Fibroblast of skin of left quadriceps (primary cell): ENCODE results near the gene DECR2.

Source experiments
- DNase-seq, 2 experiments: peaks; one replicate each; pipeline ENCODE4 v3.0.0-alpha.2; 2013; ENCODE audit warnings: low read depth in 2 of 2

DECR2 gene

DNA sequence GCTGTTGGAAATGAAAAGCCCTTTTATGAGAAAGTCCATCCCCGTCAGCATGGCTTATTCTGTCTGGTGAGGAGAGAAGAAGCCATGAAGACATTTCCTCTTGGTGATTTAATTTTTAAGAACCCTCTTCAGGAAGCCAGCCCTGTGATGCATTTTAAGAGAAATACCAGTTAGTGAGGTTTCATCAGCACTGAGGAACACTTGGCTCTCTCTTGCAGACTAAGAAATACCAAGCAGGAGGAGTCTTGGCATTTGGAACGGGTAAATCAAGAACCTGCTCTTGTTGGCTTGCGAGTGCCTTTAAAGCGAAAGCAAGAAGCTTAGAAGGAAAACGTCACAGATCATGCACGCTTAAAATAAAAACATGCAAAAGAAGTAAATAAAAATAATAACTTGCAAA is 41.3 kb downstream of the DECR2 start:
- no peak for DNase-seq

- no peak for DNase-seq
These were observed 42.3 kb downstream of the DECR2 start for GRCh38 chr16:444027-444426.

GRCh38 chr16:445566-445965 is 43.9 kb downstream of the DECR2 start:
- no peak for DNase-seq

DNA sequence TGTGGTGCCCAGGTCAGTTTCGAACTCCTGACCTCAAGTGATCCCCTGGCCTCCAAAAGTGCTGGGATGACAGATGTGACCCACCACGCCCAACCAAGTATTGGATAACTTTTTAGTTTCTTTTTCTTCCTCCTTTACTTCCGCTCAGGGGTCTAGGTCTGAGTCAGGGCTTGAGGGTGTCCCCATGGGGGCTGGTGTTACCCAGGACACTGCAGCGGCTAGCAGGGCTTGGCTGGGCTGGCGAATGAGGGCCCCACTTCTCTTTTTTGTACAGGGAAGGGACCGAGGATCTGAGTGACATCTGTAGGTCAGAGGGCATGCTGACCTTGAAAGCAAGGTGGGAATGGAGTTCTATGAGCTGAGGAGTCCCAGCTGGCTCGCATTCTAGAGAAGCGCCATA is 48.7 kb downstream of the DECR2 start:
- DNase-seq: no peak

DNA sequence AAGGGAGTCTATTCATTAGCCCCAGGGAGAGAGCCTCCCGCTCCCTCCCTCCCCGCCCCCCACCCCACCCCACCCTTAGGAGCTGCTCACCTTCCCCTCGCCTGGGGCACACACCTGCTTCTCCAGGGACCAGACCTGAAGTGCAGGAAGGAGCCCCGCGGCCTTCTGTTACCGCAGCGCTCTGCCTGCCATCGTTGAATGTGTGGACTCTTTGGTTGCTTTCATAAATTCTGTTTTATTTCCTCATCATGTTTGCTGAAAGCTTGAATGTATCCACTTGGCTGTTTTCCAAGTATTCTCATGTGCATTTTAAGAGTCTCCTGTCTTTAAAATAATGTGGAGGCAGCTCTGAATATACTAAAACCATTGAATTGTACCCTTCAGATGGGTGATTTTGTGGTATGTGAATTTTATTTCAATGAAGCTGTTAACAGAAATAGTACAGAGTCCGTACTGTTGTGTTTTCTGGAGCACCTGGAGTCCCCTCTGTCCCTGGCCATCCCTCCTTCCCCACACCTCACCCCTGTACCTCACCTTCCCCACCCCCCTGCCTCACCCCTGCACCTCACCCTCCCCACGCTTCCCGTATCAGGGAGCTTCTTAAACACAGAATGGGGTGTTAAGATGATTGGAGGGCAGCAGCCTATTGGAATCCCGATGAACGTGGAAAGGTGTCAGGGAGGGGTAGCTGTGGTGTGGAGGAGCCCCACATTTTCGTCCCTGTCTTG is 49.3 kb downstream of the DECR2 start:
- DNase-seq: peak in 1 of 2 experiments; percentile 4

DNA sequence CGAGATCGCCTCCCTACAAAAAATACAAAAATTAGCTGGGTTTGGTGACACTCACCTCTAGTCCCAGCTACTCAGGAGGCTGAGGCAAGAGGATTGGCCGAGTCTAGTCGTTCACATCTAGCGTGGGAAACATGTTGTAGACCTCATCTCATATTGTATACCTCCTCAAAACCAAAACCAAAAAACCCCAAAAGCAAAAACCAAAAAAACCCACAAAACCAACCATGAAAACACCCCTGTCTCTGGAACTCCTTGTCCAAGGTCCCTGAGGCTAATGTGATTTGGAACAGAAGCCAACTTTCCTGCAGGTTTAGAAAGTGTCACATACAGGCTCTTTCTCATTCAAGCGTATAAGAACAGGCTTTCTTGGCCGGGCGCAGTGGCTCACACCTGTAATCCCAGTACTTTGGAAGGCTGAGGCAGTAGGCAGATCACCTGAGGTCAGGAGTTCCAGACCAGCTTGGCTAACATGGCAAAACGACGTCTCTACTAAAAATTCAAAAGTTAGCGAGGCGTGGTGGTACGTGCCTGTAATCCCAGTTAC is 52.8 kb downstream of the DECR2 start:
- no peak for DNase-seq

GRCh38 chr16:455453-455852 is 53.8 kb downstream of the DECR2 start:
- no peak for DNase-seq

GRCh38 chr16:456891-457483 is 55.3 kb downstream of the DECR2 start:
- no peak for DNase-seq

DNA sequence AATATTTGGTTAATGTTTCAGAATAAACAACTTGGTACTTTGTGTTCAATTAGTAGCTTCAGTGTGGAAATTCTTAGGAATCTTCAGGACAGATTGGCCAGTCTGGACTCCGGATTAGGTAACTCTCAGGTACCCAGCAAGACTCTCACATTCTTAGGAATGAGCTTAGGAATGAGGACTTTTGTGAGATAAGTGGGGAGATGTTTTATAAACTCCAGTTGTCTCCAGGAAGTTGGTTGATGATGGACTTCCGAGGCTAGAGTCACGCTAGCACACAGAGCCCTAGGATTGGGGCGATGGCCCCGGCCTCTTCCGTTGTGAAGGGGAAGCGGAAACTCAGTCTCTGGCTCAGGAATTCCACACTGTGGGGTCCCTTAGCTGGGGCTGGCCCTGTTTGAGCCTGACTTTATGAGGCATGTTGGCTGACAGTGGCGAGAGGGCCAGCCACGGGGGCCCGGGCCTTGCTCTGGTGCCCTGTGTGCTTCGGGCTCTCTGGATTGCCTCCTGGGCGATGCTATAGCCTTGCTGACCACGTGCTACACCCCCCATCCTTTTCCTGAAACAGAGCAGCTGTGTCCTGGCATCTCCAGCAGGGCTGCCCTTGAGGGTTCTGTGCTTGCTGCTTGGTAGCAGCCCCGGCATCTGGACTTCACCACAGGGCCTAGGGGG is 56.2 kb downstream of the DECR2 start:
- DNase-seq: no peak

GRCh38 chr16:459761-460160 is 58.1 kb downstream of the DECR2 start:
- DNase-seq: no peak

- no peak for DNase-seq
These were observed 59.1 kb downstream of the DECR2 start for GRCh38 chr16:460787-461186.
